HTR-8/SVneo (cell line): ENCODE data around the gene TEKTIP1.
A peak's percentile ranks its signal among the peaks of the same experiment; 100 is the strongest.
"Not testable (repeated sequence)": the region's sequence is repeated elsewhere in the genome, so short reads cannot be mapped to it uniquely, and the experiment has no call there.

ENCODE experiments used
- DNase-seq: peaks from one replicate; pipeline ENCODE4 v3.0.0; 2011; ENCODE audit warnings: low spot score, mixed read lengths; ENCODE audit not compliant: insufficient read length
- FAIRE-seq: peaks from 2 replicates; lab custom pipeline; 2011; peaks lifted over from hg19 to GRCh38; lab: Jason Lieb, UNC

The TEKTIP1 gene

DNA sequence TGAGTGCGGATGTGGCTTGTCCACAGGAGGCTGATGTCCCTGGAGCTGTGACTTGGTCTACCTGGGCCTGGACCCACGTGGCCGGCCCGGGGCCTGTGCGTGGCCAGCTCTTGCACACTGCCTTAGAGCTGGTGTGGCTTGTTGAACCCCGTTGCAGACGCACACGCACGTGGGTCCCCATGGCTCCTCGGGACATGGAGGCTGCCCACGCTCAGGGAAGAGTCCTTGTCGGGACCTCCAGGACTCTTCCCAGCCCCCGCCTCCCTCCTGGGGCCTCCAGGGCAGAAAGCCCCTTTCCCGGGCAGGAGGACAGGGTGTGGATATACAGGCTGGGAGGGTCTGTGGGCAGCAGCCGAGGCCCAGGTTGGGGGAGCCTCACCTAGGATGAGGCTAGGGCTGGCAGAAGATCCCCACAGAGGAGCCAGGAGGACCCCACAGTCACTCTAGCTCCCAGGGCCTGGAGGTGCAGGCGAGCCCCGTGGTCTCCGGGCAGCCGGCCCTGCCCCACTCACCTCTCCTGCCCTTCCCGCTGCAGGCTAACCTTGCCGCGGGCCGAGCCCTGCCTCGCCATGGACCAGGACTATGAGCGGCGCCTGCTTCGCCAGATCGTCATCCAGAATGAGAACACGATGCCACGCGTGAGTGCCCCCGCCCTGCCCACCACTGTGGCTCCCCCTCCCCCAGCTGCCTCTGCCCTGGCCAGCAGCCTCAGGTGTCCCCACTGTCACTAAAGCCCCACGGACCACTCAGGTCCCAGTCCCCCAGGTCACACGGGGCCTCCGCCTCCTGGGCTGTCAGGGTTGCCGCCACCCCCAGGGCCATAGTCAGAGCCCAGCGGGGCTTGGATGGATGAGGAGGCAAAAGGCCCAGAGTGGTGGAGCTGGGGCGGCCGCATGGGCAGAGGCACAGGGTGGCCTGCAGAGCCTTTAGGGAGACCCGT is 16.3 kb upstream of the TEKTIP1 start:
- no peak for DNase-seq
- no peak for FAIRE-seq

DNA sequence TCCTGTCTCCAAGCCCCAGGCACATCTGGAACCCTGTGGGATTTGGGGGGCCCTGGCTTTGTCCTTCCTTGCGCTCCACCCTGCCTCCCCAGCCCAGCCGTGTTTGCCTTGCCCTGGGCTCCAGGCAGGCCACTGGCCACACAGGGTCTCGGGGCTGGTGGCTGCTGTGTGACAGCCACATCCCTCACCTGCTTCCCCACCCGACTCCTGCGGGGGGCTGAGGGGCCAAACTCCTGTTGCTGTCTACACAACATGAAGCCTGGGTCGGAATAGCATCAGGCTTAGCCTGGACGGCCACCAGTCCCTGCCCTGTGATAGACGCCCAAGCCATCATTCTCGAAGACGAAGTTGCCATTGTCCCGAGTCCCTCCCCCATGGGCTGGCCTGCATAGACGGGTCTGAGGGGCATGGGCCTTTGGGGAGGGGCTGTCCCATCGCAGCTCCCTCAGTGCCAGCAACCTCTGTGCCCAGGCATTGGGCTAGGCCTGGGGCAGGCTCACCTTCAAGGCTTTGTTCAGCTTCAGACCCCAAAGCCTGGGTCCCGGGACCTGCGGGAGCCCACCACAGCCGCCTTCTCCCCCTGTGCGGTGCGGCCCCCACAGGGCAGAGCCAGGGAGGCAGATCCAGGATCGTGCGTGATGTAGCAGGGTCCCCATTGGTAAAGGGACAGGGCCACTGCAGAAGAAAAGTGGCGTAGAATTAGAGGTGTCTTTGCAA is 15.5 kb upstream of the TEKTIP1 start:
- FAIRE-seq (no peak), DNase-seq (no peak)

DNA sequence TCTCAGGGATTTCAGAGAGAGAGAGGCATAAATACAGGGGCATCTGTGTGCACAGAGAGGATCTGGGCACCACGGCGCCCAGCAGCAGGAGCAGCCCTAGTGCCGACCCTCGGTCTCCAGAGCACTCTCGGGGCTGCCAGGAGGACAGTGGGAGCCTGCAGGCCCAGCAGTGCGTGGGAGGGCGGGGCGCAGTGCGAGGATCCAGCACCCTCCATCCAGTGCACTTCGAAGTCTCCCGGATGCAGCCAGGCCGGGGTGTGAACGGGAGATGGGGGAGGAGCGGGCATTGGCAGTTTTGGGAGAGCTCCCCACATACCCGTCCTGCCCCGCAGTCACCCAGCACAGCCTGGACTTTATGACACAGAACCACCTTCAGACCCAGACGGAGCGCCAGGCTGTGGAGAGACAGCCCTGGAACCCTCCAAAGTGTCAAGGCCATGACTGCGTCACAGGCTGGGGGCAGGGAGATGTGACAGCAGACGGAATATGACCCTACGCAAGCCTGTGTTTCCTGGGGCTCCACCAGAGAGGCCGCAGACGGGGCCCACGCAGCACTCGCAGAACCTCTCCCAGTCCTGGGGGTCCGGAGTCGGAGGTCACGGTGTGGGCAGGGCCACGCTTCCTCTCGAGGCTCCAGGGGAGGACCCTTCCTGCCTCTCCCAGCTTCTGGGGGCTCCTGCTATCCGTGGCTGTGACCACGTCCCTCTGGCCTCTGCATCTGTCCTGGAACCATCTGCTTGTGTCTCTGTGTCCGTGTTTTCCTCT is 14.7 kb upstream of the TEKTIP1 start:
- no peak for DNase-seq
- no peak for FAIRE-seq

DNA sequence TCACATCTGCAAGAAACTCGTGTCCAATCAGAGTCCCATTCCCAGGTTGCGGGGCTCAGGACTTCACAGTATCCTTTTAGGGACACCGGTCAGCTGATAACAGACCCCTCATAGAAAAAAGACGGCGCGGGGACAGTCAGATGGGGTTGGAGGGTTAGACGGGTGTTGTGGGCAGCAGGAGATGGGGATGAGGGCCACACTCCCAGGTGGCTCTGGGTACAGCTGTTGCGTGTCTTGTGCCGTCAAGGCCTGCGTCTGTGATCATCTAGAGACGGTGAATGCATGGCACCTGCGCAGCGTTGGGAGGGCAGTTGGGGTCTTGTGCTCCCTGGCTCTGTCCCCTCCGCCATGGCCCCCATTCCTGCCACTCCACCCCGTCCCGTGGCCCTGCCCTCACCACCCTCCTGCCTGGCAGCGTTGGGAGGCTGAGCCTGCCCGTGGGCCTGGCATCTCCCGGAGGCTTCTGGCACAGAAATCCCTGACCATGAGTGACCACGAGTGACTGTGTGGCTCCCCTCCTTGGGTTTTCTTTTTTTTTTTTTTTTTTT is 14.0 kb upstream of the TEKTIP1 start:
- DNase-seq = no peak
- no peak for FAIRE-seq

DNA sequence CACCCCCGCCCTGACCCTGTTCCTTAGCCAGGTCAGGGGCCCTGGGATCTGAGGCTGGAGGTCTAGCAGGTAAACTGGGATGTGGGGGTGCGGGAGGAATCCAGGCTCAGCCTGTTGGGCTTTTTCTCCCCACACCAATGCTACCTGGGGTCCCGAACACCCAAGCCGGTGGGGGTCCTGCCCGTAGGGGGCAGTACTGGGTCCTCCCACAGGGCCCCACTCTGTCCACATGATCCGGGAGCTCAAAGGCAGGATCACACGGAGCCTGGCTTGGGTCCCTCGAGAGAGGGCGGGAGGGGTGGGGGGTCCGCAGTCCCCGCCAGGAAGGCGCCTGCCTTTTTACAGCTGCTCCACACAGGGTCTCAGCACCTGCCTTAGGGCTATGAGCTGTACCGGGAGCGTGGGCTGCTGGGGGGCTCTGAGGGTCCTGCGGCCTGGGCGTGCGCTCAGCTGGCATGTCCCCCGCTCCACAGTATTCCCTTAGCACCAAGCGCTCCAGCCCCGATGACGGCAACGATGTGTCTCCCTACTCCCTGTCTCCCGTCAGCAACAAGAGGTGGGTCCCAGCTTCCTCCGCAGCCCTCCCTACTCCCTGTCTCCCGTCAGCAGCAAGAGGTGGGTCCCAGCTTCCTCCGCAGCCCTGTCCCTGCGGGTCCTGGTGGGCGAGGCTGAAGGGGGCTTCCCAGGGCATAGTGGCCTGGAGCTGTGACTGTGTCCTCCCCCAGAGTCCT is 12.3 kb upstream of the TEKTIP1 start:
- FAIRE-seq (no peak), DNase-seq (no peak)

DNA sequence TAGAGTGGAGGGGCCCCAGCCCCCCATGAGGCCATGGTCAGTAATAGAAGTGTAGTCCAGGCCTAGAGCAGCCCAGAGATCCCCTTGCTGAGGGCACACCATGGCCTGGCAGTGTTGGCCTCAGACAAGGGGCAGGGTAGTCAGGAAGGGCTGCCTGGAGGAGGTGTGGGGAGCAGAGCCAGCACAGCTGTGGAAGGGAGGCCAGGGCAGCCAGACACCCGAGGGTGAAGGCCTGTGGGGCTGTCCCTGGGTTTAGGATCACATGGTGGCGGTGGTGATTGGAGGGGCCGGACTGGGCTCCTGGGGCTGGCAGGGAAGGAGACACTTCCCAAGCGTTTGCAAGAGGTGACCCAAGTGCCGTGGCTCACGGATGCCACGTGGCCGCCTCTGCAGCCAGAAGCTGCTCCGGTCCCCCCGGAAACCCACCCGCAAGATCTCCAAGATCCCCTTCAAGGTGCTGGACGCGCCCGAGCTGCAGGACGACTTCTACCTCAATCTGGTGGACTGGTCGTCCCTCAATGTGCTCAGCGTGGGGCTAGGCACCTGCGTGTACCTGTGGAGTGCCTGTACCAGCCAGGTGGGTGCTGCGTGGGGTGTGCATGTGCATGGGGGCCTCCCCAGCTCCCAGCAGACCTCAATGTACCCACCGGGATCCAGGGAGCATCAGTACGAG is 11.6 kb upstream of the TEKTIP1 start:
- DNase-seq (no peak), FAIRE-seq (no peak)

DNA sequence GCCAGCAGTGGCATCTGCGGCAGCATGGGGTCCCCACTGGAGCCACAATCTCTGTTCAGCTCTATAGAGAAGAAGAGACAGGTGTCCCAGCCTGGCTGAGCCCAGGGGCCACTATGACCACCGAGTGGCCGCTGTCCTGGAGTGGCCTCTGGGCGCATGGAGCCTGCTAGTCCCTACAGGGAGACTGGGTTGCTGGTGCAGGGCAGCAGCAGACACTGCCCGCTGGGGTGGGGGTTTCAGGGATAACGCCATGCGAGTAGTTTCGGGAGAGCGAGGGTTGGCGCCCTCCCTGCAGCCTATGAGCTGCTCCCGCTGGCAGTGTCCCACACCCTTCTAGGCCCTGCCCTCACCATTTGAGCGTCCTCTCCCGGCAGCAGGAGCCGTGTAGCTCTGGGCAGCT is 10.9 kb upstream of the TEKTIP1 start:
- FAIRE-seq = no peak
- no peak for DNase-seq

DNA sequence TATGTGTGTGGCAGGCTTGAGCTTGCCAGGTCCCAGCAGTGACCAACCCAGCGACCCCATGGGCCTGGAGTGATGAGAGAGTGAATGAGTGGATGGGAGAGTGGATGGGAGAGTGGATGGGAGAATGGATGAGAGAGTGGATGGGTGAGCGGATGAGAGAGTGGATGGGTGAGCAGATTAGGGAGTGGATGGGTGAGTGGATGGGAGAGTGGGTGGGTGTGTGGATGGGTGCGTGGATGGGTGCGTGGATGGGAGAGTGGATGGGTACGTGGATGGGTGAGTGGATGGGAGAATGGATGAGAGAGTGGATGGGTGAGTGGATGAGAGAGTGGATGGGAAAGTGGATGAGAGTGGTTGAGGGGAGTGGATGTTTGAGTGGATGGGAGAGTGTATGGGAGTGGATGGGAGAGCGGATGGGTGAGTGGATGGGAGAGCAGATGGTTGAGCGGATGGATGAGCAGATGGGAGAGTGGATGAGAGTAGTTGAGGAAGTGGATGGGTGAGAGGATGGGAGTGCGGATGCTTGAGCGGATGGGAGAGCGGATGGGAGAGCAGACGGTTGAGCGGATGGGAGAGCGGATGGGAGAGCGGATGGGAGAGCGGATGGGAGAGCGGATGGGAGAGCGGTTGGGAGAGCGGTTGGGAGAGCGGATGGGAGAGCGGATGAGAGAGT is 10.3 kb upstream of the TEKTIP1 start:
- FAIRE-seq = no peak

DNA sequence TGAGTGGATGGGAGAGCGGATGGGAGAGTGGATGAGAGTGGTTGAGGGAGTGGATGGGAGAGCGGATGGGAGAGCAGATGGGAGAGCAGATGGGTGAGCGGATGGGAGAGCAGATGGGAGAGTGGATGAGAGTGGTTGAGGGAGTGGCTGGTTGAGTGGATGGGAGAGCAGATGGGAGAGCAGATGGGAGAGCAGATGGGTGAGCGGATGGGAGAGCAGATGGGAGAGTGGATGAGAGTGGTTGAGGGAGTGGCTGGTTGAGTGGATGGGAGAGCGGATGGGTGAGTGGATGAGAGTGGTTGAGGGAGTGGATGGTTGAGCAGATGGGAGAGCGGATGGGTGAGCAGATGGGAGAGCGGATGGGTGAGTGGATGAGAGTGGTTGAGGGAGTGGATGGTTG is 9.7 kb upstream of the TEKTIP1 start:
- not testable (repeated sequence) for DNase-seq
- peak; percentile 16 for FAIRE-seq

More for the DNA sequence above, 10.3 kb upstream of the TEKTIP1 start:
- DNase-seq = no peak

DNA sequence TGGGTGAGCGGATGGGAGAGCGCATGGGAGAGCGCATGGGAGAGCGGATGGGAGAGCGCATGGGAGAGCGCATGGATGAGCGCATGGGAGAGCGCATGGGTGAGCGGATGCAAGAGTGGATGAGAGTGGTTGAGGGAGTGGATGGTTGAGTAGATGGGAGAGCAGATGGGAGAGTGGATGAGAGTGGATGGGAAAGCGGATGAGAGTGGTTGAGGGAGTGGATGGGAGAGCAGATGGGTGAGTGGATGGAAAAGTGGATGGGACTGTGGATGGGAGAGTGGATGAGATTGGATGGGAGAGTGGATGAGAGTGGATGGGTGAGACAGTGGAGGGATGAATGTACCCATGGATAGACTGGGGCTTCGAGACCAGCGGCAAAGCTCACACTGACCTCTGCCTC is 8.6 kb upstream of the TEKTIP1 start:
- no peak for DNase-seq
- no peak for FAIRE-seq

DNA sequence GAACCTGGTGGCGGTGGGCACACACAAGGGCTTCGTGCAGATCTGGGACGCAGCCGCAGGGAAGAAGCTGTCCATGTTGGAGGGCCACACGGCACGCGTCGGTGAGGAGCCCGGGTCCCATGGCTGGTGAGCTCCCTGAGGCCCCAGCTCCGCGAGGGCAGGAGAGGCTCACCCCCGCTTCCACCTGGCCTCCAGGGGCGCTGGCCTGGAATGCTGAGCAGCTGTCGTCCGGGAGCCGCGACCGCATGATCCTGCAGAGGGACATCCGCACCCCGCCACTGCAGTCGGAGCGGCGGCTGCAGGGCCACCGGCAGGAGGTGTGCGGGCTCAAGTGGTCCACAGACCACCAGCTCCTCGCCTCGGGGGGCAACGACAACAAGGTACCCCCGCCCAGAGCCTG is 7.3 kb upstream of the TEKTIP1 start:
- DNase-seq = no peak
- no peak for FAIRE-seq

DNA sequence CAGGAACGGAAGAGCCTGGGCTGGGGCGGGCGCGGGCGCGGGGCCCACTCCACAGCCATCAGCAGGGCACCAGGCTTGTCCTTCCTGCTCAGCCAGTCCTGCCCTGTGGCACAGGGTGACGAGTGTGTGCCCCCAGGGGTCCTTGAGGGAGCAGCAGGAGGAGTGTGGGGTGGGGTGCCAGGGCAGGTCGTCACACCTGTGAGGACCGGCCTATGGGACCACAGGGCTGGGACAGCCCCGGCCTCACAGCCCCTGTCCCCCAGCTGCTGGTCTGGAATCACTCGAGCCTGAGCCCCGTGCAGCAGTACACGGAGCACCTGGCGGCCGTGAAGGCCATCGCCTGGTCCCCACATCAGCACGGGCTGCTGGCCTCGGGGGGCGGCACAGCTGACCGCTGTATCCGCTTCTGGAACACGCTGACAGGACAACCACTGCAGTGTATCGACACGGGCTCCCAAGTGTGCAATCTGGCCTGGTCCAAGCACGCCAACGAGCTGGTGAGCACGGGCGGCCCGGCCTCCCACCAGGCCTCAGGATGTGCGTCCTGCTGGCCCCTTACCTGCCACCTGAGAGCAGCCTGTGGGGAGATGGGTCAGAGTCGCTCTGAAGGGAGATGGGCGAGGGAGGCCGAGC is 6.7 kb upstream of the TEKTIP1 start:
- no peak for FAIRE-seq
- no peak for DNase-seq

DNA sequence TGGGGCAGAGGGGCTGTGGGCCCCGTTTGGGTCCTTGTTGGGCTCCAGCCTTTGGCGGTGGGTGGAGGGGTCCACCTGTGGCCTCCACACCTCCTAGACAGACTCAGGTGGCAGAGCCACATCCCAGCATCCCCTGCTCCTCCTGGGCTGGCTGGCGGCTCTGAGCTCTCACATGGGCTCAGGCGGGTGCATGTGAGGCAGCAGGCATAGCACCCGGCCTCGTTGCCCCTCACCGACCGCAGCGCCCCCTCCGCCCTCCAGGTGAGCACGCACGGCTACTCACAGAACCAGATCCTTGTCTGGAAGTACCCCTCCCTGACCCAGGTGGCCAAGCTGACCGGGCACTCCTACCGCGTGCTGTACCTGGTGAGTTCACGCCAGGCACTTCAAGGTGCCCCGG is 5.9 kb upstream of the TEKTIP1 start:
- FAIRE-seq (no peak), DNase-seq (no peak)

DNA sequence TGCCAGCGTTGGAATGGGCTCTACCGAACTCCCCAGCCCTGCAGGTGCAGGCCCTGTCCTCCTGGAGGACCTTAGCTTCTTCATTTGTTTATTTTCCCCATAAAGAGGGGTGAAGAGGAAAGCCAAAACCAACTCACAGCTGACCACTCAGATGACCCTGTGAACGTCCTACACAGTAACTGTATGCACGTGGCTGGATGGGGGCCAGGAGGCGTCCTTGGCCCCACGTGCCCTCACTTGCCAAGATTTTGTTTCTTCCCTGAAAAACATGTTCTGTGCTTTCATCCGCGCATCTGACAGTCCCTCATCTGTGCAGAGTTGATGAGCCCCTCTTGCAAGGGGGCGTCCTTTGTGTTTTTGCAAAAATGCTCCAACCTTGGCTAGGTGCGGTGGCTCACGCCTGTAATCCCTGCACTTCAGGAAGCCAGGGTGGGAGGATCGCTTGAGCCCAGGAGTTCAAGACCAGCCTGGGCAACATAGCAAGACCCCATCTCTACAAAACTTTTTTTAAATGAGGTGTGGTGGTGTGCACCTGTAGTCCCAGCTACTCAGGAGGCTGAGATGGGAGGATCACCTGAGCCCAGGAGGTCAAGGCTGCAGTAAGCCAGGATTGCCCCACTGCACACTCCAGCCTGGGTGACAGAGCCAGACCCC is 5.3 kb upstream of the TEKTIP1 start:
- DNase-seq (no peak), FAIRE-seq (no peak)

DNA sequence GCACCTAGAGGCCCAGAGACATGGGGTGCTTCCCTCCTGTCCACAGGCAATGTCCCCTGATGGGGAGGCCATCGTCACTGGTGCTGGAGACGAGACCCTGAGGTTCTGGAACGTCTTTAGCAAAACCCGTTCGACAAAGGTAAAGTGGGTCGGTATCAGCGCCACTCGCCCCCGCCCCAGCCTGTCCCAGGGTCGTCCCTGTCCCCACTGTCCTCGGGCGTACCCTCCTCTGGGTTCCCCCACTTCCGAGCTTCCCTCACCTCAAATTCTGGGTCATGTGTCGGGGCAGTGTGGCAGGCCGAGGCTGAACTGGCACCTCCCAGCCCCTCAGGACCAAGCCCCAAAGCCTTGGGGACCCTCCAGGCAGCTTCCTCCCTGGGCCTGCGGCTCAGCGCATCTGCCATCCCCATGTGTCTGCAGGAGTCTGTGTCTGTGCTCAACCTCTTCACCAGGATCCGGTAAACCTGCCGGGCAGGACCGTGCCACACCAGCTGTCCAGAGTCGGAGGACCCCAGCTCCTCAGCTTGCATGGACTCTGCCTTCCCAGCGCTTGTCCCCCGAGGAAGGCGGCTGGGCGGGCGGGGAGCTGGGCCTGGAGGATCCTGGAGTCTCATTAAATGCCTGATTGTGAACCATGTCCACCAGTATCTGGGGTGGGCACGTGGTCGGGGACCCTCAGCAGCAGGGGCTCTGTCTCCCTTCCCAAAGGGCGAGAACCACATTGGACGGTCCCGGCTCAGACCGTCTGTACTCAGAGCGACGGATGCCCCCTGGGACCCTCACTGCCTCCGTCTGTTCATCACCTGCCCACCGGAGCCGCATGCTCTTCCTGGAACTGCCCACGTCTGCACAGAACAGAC is 4.4 kb upstream of the TEKTIP1 start:
- FAIRE-seq = no peak
- no peak for DNase-seq

DNA sequence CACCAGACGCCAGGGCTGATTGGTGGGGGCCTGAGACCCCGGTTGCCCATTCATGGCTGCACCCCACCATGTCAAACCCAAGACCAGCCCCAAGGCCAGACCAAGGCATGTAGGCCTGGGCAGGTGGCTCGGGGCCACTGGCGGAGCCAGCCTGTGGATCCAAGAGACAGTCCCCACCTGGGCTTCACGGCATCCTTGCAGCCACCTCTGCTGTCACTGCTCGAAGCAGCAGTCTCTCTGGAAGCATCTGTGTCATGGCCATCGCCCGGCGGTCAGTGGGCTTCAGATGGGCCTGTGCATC is 3.8 kb upstream of the TEKTIP1 start:
- DNase-seq (no peak), FAIRE-seq (no peak)

DNA sequence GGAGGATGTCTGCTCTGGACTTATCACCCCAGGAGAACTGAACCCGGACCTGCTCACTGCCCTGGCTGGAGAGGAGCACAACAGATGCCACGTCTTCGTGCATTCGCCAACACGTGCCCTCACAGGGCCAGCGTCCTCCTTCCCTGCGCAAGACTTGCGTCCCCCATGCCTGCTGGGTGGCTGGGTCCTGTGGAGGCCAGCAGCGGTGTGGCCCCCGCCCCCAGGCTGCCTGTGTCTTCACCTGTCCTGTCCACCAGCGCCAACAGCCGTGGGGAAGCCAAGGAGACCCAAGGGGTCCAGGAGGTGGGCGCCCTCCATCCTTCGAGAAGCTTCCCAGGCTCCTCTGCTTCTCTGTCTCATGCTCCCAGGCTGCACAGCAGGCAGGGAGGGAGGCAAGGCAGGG is 3.4 kb upstream of the TEKTIP1 start:
- no peak for DNase-seq
- no peak for FAIRE-seq
